Activated naive CD4-positive, alpha-beta T cell treated with anti-CD3 and anti-CD28 coated beads, Interleukin-2, amount 10 ng/mL, durations not matched to agents 5 hours and 36 hours (primary cell): ENCODE results near the gene P2RX3. TPM values are rescaled to one million over a fixed set of nuclear protein-coding genes. Genes with fewer than 3 reads are reported as not detected.

Experiments used
- total RNA-seq, 2 experiments: library from RNA; stranded (reverse); gene quantifications; one replicate each; pipeline ENCODE4 v1.2.3, GENCODE V29; 2021

P2RX3 gene
- not detected for total RNA-seq

GRCh38 chr11:57338142-57338541, at the start of gene P2RX3:
Gene P2RX3, plus strand, starts transcription at chr11:57338352. Its CDS starts 199 bp downstream, at chr11:57338551.

DNA sequence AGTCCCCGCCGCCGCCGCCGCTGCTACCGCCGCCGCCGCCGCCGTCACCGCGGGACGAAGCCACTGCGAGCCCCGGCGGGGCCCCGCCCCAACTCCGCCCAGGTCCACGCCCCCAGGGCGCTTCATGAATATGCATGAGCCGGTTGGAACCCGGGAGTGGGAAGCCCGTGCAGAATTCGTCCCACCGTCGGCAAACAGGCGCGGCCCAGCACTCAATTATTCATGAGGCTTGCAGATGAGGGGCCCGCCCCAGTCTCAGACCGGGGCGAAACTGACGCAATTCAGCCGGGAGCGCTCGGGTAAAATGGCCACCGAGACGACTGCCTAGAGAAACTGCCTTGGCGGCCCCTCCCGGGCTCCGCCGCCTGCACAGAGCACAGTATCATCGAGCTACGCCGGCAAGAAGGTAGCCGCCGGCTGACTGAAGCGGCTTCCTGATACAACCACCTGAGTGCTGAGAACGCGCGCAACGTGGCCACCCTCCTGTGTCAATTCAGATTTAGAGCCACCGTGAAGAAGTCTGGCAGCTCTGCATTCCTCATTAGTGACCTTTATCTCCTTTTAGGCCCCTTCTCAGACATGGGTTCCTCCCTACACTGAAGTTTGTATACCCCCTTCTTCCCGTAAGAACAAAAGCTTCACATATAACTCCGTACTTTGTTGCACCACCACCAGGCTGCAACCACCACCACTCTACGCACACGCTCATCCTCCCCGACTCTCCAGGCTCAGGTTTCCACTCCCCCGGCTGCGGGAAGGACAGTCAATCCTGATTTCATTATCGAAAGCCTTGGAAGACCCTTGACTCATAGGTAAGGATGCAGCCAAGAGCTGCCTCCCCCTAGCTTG, 13.0 kb upstream of the P2RX3 start, which contains the start of gene TNKS1BP1:
TNKS1BP1 (minus strand) TSS at position 67 of the 849 bp plus-strand sequence. CDS start 3,067 bp downstream, outside the sequence.

GRCh38 chr11:57335343-57336110, 2.6 kb upstream of the P2RX3 start, which contains the start of gene SSRP1:
Gene SSRP1, minus strand, starts transcription at chr11:57335892. Its CDS starts 771 bp downstream, at chr11:57335121.

GRCh38 chr11:57380975-57381374, 42.8 kb downstream of the P2RX3 start, which contains the start of gene PRG3:
Gene PRG3, minus strand, starts transcription at chr11:57381150. Its CDS starts 442 bp downstream, at chr11:57380708.

GRCh38 chr11:57390535-57390934, 52.4 kb downstream of the P2RX3 start, which contains the start of gene PRG2:
Gene PRG2, minus strand, starts transcription at chr11:57390650. Its CDS starts 706 bp downstream, at chr11:57389944.

Other genes starting within 250 kb of the P2RX3 start
- gene LRRC55, start 156.4 kb upstream of the P2RX3 start, total RNA-seq = not detected
- gene APLNR, start 101.1 kb upstream of the P2RX3 start, total RNA-seq = not detected
- 10 to 100 TPM; 11.6 to 13.5 TPM for gene TNKS1BP1, start 13.4 kb upstream of the P2RX3 start, total RNA-seq
- 100 to 1,000 TPM; 122 to 125 TPM for gene SSRP1, start 2.5 kb upstream of the P2RX3 start, total RNA-seq
- gene PRG3, start 42.8 kb downstream of the P2RX3 start, total RNA-seq = not detected
- gene PRG2, start 52.3 kb downstream of the P2RX3 start, total RNA-seq = under 1 TPM; 0.30 to 0.31 TPM
- 10 to 100 TPM; 70.4 to 77.6 TPM for gene SLC43A3, start 88.8 kb downstream of the P2RX3 start, total RNA-seq
- gene RTN4RL2, start 122.2 kb downstream of the P2RX3 start, total RNA-seq = under 1 TPM; 0.30 to 0.60 TPM
- 10 to 100 TPM; 29.8 to 31.1 TPM for gene SLC43A1, start 177.3 kb downstream of the P2RX3 start, total RNA-seq
- gene TIMM10, start 192.4 kb downstream of the P2RX3 start, total RNA-seq = 10 to 100 TPM; 58.0 to 62.5 TPM
- not detected for gene SMTNL1, start 199.2 kb downstream of the P2RX3 start, total RNA-seq
- 100 to 1,000 TPM; 199 to 202 TPM for gene UBE2L6, start 229.3 kb downstream of the P2RX3 start, total RNA-seq